HUES64 (cell line): ENCODE measurements around the gene EIF5A.

Experiments
- H3K27ac ChIP-seq: 2 replicates; pipeline ENCODE4 v1.7.0; 2013; ENCODE audit warnings: low read depth, low read length, inconsistent platforms
- H3K27me3 ChIP-seq: 2 replicates; pipeline ENCODE4 v1.6.1; 2013; ENCODE audit warnings: mild to moderate bottlenecking, low read length; ENCODE audit not compliant: insufficient read depth
- H3K36me3 ChIP-seq: 2 replicates; pipeline ENCODE4 v1.6.1; 2013; ENCODE audit warnings: mild to moderate bottlenecking, low read length; ENCODE audit not compliant: insufficient read depth
- H3K4me1 ChIP-seq: 2 replicates; pipeline ENCODE4 v1.6.1; 2013; ENCODE audit warnings: mild to moderate bottlenecking, low read length, moderate library complexity; ENCODE audit not compliant: insufficient read depth
- H3K4me3 ChIP-seq: 2 replicates; pipeline ENCODE4 v1.5.1; 2013; ENCODE audit warnings: mild to moderate bottlenecking, low read length, moderate library complexity
- H3K9ac ChIP-seq: 2 replicates; pipeline ENCODE4 v1.6.1; 2013; ENCODE audit warnings: mild to moderate bottlenecking, low read depth, low read length
- H3K9me3 ChIP-seq: 2 replicates; pipeline ENCODE4 v1.6.1; 2013; ENCODE audit warnings: low read depth, low read length; ENCODE audit not compliant: insufficient read depth
- WGBS: fragments of 150-250, 120-280 bp; methylation state at CpG from one replicate; pipeline ENCODE4 v1.1.7; 2013; ENCODE audit warnings: missing lambda C conversion rate; 5-methylcytosine and 5-hydroxymethylcytosine counted together

The EIF5A gene

GRCh38 chr17:7296189-7296861 is 11.1 kb upstream of the EIF5A start:
- Histone ChIP-seq H3K4me3 (peak overlapping the region; percentile 11; the same call in 1 of the 2 replicates), H3K9ac (no peak overlapping the region), H3K9me3 (no peaks in the 10 kb centered on the region), H3K4me1 (0 out of 2 replicates have a peak, but pooled peaks cover 10% of the 10 kb centered on the region), H3K27ac (no peak overlapping the region), H3K27me3 (peaks cover 47% of the 10 kb centered on the region), H3K36me3 (no peaks in the 10 kb centered on the region)
- WGBS, result 9% methylated on average over 51 of the region's 51 CpGs

GRCh38 chr17:7304179-7304578 is 3.2 kb upstream of the EIF5A start:
- WGBS, result 95% methylated on average over 7 of the region's 7 CpGs
- no peak overlapping the region for H3K4me3 ChIP-seq
- no peaks in the 10 kb centered on the region for H3K9me3 ChIP-seq
- no peaks in the 10 kb centered on the region for H3K27me3 ChIP-seq
- H3K27ac ChIP-seq, result no peak overlapping the region
- peaks cover 1% of the 10 kb centered on the region; the same call in 1 of the 2 replicates for H3K36me3 ChIP-seq
- no peaks in the 10 kb centered on the region for H3K4me1 ChIP-seq
- no peak overlapping the region for H3K9ac ChIP-seq

- peak overlapping the region; percentile 94 for H3K4me3 ChIP-seq
- no peaks in the 10 kb centered on the region for H3K9me3 ChIP-seq
- H3K4me1 ChIP-seq, result no peaks in the 10 kb centered on the region
- peaks cover 36% of the 10 kb centered on the region for H3K36me3 ChIP-seq
- no peaks in the 10 kb centered on the region for H3K27me3 ChIP-seq
- under 1% methylated on average over 104 of the region's 104 CpGs for WGBS
- H3K9ac ChIP-seq, result peak overlapping the region; percentile 100
- H3K27ac ChIP-seq, result peak overlapping the region; percentile 100
Measured at GRCh38 chr17:7307686-7308624, 527 bp downstream of the EIF5A start.

- H3K4me1 ChIP-seq, result no peaks in the 10 kb centered on the region
- 0% methylated on average over 11 of the region's 14 CpGs for WGBS
- no peaks in the 10 kb centered on the region for H3K9me3 ChIP-seq
- peak overlapping the region; percentile 100 for H3K27ac ChIP-seq
- H3K36me3 ChIP-seq, result peaks cover 45% of the 10 kb centered on the region
- H3K27me3 ChIP-seq, result no peaks in the 10 kb centered on the region
- H3K4me3 ChIP-seq, result peak overlapping the region; percentile 94
- H3K9ac ChIP-seq, result peak overlapping the region; percentile 100
Measured at GRCh38 chr17:7308625-7309433, 1.4 kb downstream of the EIF5A start.

- WGBS, result 93% methylated on average over 12 of the region's 12 CpGs
- Histone ChIP-seq H3K4me1 (0 out of 2 replicates have a peak, but pooled peaks cover 4% of the 10 kb centered on the region), H3K9me3 (no peaks in the 10 kb centered on the region), H3K9ac (no peak overlapping the region), H3K36me3 (peaks cover 48% of the 10 kb centered on the region), H3K27me3 (no peaks in the 10 kb centered on the region), H3K27ac (no peak overlapping the region), H3K4me3 (peak overlapping the region; percentile 94; the same call in 1 of the 2 replicates)
Measured at GRCh38 chr17:7309628-7310027, 2.2 kb downstream of the EIF5A start.

GRCh38 chr17:7311110-7311705 is 3.8 kb downstream of the EIF5A start:
- Histone ChIP-seq H3K4me3 (no peak overlapping the region), H3K9me3 (no peaks in the 10 kb centered on the region), H3K36me3 (peaks cover 52% of the 10 kb centered on the region), H3K27ac (no peak overlapping the region), H3K9ac (no peak overlapping the region), H3K4me1 (0 out of 2 replicates have a peak, but pooled peaks cover 4% of the 10 kb centered on the region), H3K27me3 (no peaks in the 10 kb centered on the region)
- 95% methylated on average over 7 of the region's 7 CpGs for WGBS

GRCh38 chr17:7312432-7313087 is 5.1 kb downstream of the EIF5A start:
- Histone ChIP-seq H3K4me3 (no peak overlapping the region), H3K27ac (no peak overlapping the region), H3K9ac (no peak overlapping the region), H3K9me3 (no peaks in the 10 kb centered on the region), H3K27me3 (no peaks in the 10 kb centered on the region), H3K36me3 (peaks cover 61% of the 10 kb centered on the region), H3K4me1 (0 out of 2 replicates have a peak, but pooled peaks cover 4% of the 10 kb centered on the region)
- WGBS, result 88% methylated on average over 6 of the region's 7 CpGs

GRCh38 chr17:7313088-7313889 is 5.9 kb downstream of the EIF5A start:
- Histone ChIP-seq H3K36me3 (peaks cover 69% of the 10 kb centered on the region), H3K27me3 (no peaks in the 10 kb centered on the region), H3K9me3 (no peaks in the 10 kb centered on the region), H3K27ac (peak overlapping the region; percentile 58; the same call in 1 of the 2 replicates), H3K4me3 (0 out of 2 replicates have a peak overlapping the region, but pooled peaks have one; percentile 82), H3K4me1 (0 out of 2 replicates have a peak, but pooled peaks cover 4% of the 10 kb centered on the region), H3K9ac (no peak overlapping the region)
- 91% methylated on average over 7 of the region's 7 CpGs for WGBS

- H3K9me3 ChIP-seq, result no peaks in the 10 kb centered on the region
- H3K9ac ChIP-seq, result peak overlapping the region; percentile 80
- H3K27ac ChIP-seq, result peak overlapping the region; percentile 93; the same call in 1 of the 2 replicates
- peaks cover 76% of the 10 kb centered on the region for H3K36me3 ChIP-seq
- H3K4me3 ChIP-seq, result peak overlapping the region; percentile 82
- 0 out of 2 replicates have a peak, but pooled peaks cover 4% of the 10 kb centered on the region for H3K4me1 ChIP-seq
- WGBS, result 54% methylated on average over 8 of the region's 9 CpGs
- H3K27me3 ChIP-seq, result no peaks in the 10 kb centered on the region
Measured at GRCh38 chr17:7313890-7314718, 6.7 kb downstream of the EIF5A start.
